ENCODE measurements around the gene KCTD2.

Gene KCTD2

GRCh38 chr17:75078284-75079022 lies 31.4 kb downstream of the KCTD2 start:
- no peak for DNase-seq

- no peak for DNase-seq
Measured at GRCh38 chr17:75079023-75079373, 32.0 kb downstream of the KCTD2 start.

DNA sequence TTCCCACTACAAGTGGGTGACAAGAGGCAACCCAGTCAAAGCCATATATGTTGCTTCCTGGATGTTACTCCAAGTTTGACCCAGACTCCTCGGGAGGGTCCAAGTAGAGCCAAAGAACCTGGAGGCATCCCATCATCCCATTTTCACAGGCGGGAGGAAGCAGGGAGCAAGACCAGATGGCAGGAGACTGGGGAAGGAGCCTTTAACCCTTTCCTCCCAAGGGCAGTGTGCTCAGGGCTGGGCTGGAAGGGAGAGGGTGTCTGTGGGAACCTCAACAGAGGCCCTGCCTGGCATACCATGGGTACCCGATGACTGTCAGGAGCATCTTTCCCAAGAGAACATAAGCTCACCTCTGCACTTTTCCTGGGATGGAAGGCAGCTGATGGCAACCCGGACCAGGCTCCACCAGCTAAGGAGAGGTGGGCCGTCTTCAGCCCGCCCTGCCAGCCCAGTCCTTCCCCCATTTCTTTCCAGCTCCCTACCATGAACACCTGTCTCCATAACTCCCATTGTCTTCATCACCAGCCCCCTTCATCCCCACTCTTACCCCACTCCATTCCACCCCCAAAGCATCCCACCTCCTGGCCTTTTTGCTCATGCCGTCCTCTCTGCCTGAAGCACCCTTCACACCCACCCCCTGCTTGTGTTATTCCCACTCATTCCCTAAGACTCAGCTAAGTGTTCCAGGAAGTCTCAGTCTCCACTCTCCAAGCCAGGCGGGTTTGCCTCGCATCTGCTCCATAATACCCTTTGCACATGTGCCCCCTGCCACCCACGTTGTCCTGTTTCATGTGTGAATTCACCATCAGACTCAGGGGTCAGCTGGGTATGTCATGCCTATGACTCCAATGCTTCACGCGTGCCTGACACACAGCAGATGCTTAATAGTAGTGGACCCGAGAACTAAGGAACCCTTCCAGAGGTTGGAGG lies 34.9 kb downstream of the KCTD2 start:
- no peak for DNase-seq

DNA sequence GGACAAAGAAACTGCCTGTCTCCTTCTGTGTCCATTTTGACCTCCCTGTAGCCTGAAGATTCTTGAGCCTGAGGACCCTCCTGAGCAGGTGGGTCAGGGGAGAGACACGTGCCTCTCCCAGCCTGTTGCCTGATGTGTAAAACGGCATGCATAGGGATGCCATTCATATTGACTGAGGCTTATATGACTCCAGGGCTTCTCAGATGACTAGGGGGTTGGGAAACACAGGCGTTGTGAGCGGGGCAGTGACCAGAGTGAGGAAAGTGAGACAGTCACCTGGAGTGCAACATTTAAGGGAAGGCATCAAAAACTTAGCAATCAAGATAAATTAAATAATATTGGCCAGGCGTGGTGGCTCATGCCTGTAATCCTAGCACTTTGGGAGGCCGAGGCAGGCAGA lies 35.7 kb downstream of the KCTD2 start:
- DNase-seq: no peak

- no peak for DNase-seq
Measured at GRCh38 chr17:75084039-75084660, 37.1 kb downstream of the KCTD2 start.

- no peak for DNase-seq
Measured at GRCh38 chr17:75086496-75087181, 39.6 kb downstream of the KCTD2 start.

DNA sequence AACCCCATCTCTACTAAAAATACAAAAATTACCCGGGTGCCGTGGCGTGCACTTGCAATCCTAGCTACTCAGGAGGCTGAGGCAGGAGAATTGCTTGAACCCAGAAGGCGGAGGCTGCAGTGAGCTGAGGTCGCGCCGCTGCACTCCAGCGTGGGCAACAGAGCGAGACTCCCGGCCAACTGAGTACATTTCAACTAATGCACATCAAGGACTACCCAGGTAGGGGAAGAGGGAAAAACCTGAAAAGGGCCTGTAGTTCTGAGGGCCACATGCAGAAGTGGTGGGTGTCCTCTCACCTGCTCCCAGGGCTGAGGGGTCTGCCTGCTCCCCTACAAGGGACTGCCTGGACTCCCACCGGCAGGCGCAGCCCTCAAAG lies 40.1 kb downstream of the KCTD2 start:
- no peak for DNase-seq

GRCh38 chr17:75087558-75088453 lies 40.8 kb downstream of the KCTD2 start, which contains the start of gene SLC16A5:
Gene SLC16A5, plus strand, starts transcription at chr17:75087954. Its CDS starts 5,683 bp downstream, at chr17:75093637.
- peak in 3 of 5 donors; percentile 25 to 51 (median 34) for DNase-seq

GRCh38 chr17:75088465-75089417 lies 41.7 kb downstream of the KCTD2 start:
- no peak for DNase-seq

DNA sequence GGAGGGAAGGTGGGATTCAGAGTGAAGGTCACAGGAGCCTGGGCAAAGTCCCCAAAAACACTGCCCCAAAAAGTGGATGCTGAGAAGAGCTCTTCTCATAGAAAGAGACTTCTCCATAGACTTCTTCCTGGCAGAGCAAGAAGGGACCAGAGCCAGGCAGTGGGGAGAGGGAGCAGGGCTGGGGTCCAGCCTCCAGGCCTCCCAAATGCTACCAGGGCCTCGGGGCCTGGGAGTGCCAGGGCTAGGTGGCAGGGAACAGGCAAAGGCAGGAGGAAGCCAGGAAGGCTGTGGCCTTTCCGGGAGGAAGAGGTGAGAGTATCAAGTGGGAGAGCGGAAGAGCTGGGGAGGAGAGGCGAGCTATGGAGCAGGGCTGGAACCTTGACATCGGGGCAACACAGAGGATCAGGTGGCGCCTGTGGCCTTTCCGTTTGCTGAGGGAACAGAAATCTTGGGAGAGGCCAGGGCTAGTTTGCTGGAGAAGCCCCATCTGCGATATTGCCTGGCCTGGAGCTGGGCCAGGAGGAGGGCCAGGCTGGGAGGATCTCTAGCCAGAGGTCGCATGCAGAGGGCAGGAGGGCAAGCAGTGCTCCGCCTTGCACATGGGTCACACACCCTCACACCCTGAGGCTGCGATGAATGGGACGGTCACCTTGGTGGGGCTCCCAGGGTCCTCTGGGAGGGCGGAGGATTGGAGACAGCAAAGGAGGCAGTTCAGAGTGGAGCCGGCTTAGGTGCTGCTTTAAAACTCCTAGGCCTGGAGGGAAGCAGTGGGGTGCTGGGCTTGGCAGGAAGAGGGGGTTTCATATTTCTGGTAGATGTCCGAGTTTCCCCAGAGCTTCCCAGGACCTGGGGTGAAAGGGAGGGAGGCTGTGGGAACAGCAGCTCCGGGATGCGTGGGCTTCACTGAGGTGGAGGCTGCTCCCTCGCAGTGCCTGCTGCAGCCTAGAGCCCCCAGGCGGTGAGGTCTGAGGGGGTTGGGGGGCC lies 44.1 kb downstream of the KCTD2 start:
- DNase-seq: no peak

- DNase-seq: no peak
Measured at GRCh38 chr17:75091855-75092327, 44.9 kb downstream of the KCTD2 start.

- no peak for DNase-seq
Measured at GRCh38 chr17:75093548-75094158, 46.6 kb downstream of the KCTD2 start.

GRCh38 chr17:75094871-75095399 lies 47.9 kb downstream of the KCTD2 start:
- no peak for DNase-seq

DNA sequence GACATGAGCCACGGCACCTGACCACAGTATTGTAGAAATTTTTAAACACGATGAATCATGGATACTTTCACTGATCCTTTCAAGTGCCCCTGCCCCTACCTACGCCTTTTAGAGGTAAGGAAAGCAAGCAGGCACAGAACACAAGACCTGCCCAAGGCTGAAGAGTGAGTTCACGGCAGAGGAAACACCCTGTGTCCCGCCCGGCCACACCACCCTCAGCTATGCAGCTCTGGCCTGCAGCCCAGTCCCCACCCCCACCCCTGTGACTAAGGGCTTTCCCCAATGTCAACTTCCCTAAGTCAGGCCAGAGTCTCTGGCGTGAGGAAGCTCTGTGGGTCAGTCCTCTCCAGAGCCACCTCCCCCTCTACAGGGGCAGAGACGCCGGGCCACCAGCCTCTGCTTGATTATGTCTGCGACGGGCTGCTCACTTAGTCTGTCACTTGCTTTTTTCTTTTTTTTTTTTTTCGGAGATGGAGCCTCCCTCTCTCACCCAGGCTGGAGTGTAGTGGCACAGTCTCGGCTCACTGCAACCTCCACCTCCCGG lies 49.1 kb downstream of the KCTD2 start:
- DNase-seq: no peak

DNA sequence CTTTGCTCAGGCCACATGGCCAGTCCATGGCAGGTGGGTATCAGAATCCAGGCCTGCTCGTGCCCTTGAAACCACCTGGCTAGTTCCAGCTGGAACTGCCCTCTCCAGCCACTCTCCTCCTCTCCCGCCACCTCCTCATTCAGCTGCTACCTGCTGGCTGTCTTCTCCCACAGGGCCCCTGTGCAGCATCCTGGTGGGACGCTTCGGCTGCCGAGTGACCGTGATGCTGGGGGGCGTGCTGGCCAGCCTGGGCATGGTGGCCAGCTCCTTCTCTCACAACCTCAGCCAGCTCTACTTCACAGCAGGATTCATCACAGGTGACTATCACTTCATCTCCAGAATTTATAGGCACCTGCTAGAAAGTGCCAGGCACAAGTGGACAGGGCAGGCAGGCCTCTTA lies 50.8 kb downstream of the KCTD2 start:
- no peak for DNase-seq

DNA sequence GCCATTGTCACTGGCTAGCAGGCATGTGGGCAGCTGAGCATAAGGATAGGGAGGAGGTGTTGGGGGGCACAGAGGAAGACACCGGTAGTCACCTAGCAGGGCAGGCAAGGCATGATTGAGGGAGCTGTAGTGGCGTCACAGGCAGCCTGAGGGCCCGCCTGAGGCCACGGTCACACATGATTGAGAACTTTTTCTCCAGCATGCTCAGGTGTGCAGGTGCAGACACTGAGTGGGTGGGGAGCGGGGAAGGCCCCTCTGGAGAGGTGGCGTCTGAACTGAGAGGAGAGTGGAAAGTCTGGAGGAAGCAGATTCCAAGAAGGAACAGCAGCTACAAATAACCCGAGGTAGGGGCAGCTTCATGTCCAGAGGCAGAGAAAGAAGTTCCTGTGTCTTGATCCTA lies 51.8 kb downstream of the KCTD2 start:
- no peak for DNase-seq

DNA sequence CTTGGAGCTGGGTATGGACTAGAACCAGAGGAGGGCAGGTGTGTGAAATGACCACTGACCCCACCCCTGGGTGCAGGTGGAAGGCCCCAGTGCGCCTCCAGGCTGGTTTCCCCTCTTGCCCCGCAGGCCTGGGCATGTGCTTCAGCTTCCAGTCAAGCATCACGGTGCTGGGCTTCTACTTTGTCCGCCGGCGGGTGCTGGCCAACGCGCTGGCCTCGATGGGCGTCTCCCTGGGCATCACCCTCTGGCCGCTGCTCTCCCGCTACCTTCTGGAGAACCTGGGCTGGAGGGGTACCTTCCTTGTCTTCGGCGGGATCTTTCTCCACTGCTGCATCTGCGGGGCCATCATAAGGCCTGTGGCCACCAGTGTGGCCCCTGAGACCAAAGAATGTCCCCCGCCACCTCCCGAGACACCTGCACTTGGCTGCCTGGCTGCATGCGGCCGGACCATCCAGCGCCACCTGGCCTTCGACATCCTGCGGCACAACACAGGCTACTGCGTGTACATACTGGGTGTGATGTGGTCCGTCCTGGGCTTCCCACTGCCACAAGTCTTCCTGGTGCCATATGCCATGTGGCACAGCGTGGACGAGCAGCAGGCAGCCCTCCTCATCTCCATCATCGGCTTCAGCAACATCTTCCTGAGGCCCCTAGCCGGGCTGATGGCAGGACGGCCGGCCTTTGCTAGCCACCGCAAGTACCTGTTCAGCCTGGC lies 53.0 kb downstream of the KCTD2 start:
- no peak for DNase-seq

Measured in T-helper 1 cell (primary cell).